H1 (cell line): ENCODE results near the gene MFRP.

Experiments
- ATF3 ChIP-seq: IDR thresholded peaks from 2 replicates; pipeline ENCODE4 v1.6.1; 2011; ENCODE audit warnings: low read depth, mild to moderate bottlenecking, low read length; ENCODE audit not compliant: insufficient read depth
- CREB1 ChIP-seq: IDR thresholded peaks from 2 replicates; pipeline ENCODE4 v1.6.1; 2012; ENCODE audit warnings: inconsistent platforms
- EGR1 ChIP-seq: IDR thresholded peaks from 2 replicates; pipeline ENCODE4 v1.6.1; 2011; ENCODE audit warnings: low read depth, low read length, borderline replicate concordance
- FOSL1 ChIP-seq: IDR thresholded peaks from 2 replicates; pipeline ENCODE4 v1.6.1; 2011; ENCODE audit warnings: mild to moderate bottlenecking, low read depth, low read length, moderate library complexity; ENCODE audit not compliant: insufficient read depth
- GABPA ChIP-seq: IDR thresholded peaks from 2 replicates; pipeline ENCODE4 v1.6.1; 2011; ENCODE audit warnings: mild to moderate bottlenecking, low read length, moderate library complexity, borderline replicate concordance; ENCODE audit not compliant: insufficient read depth
- JUND ChIP-seq: IDR thresholded peaks from 2 replicates; pipeline ENCODE4 v1.6.1; 2011; ENCODE audit warnings: mild to moderate bottlenecking, improper control_type of control experiment, low read length
- POLR2A ChIP-seq, 2 experiments: IDR thresholded peaks; 1 replicate in 1 of 2; 2 replicates in 1 of 2; pipeline ENCODE4 v1.6.1; 2011; ENCODE audit warnings: low read depth in 2 of 2, low read length in 2 of 2, mild to moderate bottlenecking in 2 of 2; ENCODE audit errors: control extremely low read depth in 1 of 2
- POLR2AphosphoS5 ChIP-seq: IDR thresholded peaks from 2 replicates; pipeline ENCODE4 v1.6.1; 2011; ENCODE audit warnings: low read depth, low read length
- SIRT6 ChIP-seq: IDR thresholded peaks from one replicate; pipeline ENCODE4 v1.7.1; 2012; ENCODE audit warnings: low read length, inconsistent platforms
- SIX5 ChIP-seq: IDR thresholded peaks from 2 replicates; pipeline ENCODE4 v1.6.1; 2011; ENCODE audit warnings: mild to moderate bottlenecking, low read depth, low read length
- SP1 ChIP-seq: IDR thresholded peaks from 2 replicates; pipeline ENCODE4 v1.6.1; 2011; ENCODE audit warnings: low read depth, low read length
- TCF12 ChIP-seq: IDR thresholded peaks from 2 replicates; pipeline ENCODE4 v1.6.1; 2011; ENCODE audit warnings: low read depth, mild to moderate bottlenecking, low read length
- TF ChIP-seq, protein P1 (sequence below), 3 experiments: IDR thresholded peaks; 1 replicate in 2 of 3; 2 replicates in 1 of 3; pipeline versions ENCODE4 v1.5.1 to v1.6.1; 2011; ENCODE audit warnings: low read length in 3 of 3, mild to moderate bottlenecking in 3 of 3, inconsistent platforms in 2 of 3, low read depth in 1 of 3, moderate library complexity in 1 of 3; ENCODE audit not compliant: insufficient read depth in 1 of 3; ENCODE audit errors: control extremely low read depth in 1 of 3

DNA sequence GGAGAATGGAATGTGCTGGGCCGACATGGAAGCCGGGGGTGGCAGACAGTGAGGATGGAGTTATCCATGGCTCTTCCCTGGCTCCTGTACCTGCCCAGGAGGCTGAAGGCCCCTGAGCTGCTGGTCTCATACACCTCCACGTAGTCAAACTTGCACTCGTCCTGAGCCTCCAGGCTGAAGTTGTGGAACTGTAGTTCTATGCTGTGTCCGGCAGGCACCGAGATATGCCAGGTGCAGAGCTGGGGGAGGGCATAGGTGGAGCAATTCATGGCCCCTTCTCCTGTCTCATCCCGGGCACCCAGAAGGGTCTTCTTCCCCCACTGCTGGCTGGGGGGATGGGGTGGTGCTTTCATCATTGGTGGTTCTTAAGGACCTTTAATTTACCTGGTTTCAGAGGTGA is 2.8 kb downstream of the MFRP start:
- TF ChIP-seq ATF3: no peak
- no peak for TF ChIP-seq POLR2A (IDR thresholded peaks at IDR 0.05; ENCODE audit: control extremely low read depth in 1 of 2, low read depth in 2 of 2, low read length in 2 of 2)
- TF ChIP-seq SIX5: no peak
- no peak for TF ChIP-seq EGR1
- no peak for TF ChIP-seq SIRT6
- TF ChIP-seq SP1: no peak
- no peak for TF ChIP-seq FOSL1
- TF ChIP-seq TCF12: no peak
- no peak for TF ChIP-seq CREB1
- TF ChIP-seq GABPA: no peak
- TF ChIP-seq POLR2AphosphoS5: no peak
- no peak for TF ChIP-seq JUND
- TF ChIP-seq, protein P1, sequence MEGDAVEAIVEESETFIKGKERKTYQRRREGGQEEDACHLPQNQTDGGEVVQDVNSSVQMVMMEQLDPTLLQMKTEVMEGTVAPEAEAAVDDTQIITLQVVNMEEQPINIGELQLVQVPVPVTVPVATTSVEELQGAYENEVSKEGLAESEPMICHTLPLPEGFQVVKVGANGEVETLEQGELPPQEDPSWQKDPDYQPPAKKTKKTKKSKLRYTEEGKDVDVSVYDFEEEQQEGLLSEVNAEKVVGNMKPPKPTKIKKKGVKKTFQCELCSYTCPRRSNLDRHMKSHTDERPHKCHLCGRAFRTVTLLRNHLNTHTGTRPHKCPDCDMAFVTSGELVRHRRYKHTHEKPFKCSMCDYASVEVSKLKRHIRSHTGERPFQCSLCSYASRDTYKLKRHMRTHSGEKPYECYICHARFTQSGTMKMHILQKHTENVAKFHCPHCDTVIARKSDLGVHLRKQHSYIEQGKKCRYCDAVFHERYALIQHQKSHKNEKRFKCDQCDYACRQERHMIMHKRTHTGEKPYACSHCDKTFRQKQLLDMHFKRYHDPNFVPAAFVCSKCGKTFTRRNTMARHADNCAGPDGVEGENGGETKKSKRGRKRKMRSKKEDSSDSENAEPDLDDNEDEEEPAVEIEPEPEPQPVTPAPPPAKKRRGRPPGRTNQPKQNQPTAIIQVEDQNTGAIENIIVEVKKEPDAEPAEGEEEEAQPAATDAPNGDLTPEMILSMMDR (IDR thresholded peaks at IDR 0.05; ENCODE audit: control extremely low read depth in 1 of 3, insufficient read depth in 1 of 3, low read depth in 1 of 3, low read length in 3 of 3): no peak
